ENCODE results near the gene PIK3R5.
"Not testable (repeated sequence)": the region's sequence is repeated elsewhere in the genome, so short reads cannot be mapped to it uniquely, and the experiment has no call there.

Gene PIK3R5

DNA sequence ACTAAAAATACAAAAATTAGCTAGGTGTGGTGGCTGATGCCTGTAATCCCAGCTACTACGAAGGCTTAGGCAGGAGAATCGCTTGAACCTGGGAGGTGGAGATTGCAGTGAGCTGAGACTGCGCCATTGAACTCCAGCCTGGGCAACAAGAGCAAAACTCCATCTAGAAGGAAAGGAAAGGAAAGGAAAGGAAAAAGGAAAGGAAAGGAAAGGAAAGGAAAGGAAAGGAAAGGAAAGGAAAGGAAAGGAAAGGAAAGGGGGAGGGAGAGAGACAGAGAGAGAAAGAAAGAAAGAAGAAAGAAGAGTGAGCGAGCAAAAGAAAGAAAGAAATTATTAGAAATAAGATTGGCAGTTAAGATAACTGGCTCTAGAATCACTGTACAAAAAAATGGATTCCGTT is 18.7 kb upstream of the PIK3R5 start:
- not testable (repeated sequence) for DNase-seq

DNA sequence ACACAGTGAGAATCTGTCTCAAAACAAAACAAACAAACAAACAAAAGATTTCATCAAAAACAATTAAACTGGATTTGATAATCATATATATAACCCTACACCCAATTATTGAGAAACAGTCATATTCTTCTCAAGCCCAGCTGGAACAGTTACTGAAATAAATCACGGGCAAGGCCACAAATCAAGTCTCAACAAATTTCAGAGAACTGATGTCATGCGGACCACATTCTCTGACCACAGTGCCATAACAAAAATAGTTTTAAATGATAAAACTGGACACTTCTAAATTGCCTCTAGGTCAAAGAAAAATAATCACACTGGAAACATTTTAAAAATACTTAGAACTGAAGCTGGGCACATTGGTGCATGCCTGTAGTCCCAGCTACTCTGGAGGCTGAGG is 15.9 kb upstream of the PIK3R5 start:
- no peak for DNase-seq

DNA sequence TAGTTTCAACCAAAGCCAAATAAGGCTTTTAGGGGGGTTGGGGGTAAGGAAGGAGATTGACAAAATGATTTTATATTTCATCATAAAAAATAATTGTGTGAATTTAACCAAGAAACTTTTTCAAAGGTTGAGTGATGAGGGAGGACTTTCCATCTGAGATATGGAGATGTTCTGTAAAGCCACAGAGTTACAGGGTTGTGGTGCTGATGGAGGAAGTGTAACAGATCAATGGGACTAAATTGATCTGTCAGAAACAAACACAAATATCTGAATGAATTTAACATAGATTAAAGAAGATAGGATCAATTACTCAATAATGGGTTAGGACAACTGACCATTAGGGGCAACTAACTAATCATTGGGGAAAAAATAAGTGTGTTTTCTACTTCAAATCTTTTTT is 14.2 kb upstream of the PIK3R5 start:
- DNase-seq, result no peak

DNA sequence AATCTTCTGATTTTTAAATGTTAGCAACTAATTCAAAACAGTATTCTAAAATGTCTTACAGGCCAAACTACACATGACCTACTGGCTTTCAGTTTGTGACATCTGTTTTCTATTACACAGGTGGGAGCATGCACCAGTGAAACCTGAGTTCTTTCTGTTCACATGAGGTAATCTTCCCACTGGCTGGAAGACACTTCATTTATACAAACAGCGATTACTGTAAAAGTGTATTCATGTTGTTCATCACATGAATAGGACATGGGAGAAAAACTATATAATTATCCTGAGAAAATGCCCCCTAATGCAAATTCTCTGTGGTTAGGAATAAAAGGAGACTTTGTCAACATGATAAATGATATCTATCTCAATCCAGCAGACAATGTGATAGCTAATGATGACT is 11.1 kb upstream of the PIK3R5 start:
- no peak for DNase-seq

DNA sequence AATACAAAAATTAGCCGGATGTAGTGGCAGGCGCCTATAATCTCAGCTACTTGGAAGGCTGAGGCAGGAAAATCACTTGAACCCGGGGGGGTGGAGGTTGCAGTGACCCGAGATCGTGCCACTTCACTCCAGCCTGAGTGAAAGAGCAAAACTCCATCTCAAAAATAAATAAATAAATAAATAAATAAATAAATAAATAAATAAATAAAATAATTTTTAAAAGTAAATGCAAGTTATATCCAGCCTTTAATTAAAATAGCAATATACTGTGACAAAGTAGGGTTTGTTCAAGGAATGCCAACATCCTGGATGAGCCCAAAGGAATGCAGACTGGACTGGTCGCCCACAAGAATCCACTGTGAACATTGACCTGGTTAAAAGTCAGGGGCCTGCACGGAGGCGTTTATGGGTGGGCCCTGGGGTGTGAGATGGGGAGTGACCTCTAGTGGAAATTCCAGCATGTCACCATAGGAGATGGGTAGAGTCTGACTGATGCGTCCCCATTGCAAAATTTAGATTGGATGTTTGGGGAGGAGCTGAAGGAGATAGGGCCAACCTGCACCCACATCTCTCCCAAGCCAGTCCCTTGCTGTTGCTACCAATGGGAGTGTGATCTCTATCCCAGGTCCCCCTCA is 9.7 kb upstream of the PIK3R5 start:
- DNase-seq, result no peak

DNA sequence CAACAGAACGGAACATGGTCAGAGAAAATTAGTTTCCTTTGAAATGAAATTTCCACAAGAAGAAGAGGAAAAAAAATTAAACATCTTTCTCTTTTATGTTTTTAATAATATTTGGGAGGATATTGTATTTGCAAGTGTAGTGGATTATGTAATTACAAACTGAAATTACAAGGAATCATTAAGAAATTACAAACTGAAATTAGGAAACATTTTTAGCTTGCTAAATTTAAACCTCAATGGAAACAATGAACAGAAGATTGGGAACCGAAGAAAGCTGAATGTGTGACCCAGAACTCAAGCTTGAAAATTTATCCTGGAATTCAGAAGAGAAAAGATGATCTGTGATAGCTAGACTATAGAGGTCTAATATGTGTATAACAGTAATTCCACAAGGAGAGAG is 4.4 kb upstream of the PIK3R5 start:
- DNase-seq, result no peak

DNA sequence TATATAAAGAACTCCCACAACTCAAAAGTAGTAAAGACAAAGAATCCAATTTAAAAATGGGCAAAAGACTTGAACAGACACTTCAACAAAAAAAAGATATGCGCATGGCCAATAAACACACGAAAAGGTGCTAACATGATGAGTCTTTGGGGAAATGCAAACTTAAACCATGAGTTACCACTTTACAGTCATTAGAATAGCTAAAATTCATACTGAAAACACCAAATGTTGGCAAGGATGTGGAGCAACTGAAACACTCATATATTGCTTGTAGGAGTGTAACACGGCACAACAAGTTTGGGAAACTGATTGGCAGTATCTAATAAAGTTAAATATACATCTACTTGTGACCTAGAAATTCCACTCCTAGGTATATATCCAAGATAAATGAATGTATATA is 3.0 kb upstream of the PIK3R5 start:
- DNase-seq, result no peak

DNA sequence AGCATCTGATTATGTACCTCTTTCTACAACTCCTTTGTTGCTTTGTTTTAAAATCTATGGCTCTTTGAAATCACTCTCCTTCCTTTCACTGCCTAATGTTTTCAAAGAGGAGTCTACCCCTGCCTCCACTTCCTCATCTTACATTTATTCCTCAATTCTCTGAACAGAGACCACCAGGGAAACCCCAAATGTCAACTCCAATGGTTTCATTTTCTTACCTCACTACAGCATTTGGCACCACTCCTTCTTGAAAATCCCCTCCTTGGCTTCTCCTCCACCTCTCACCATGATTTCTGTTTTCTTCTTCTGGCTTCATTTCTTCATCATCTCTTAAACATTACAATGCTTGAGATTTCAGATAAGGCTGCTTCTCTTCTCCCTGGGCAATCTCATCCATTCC is 2.4 kb upstream of the PIK3R5 start:
- DNase-seq, result no peak

DNA sequence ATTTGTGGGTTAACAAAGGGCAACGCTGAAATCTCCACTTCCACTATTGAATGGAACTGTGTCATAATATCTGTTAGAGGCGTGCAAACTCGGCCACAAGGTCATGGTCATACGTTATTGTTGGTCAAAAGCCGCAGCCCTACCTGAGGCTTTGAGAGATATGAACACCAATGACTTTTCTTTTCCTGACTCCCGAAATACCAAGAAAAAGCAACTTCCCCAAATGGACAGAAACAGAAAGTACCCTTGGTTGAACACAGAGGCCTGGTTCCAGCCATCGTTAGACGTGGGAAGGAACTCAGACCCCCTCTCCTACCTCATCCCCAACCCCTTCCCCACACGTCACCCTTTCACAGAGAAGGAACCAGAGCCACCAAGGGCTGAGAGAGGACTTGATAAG is 1.4 kb upstream of the PIK3R5 start:
- no peak for DNase-seq

DNA sequence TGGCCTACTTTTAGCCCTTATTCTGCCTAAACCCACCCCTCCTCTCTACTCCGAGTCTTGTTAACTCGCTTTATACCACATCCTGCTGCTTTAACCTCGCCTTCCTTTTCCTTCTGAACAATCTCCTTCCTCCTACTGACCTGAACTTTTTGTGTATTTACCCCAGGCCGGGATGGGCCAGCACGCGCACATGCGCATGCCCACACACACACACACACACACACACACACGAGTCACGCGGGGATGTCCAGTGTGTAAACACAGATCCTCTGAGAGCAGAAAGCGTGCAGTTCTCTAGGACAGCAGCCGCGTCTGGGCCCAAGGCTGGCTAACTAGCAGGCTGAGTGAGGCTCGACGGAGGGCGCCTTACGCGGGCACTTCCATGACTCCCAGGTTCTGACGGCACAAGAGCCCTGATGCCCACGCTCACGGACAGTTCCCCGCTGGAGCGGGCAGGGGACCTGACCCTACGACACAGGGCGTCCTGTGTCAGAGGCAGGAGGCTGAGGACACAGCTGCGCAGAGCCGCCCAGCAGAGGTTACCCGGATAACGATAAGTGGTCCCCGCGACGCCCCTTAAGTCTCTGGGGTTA is 610 bp downstream of the PIK3R5 start:
- no peak for DNase-seq

DNA sequence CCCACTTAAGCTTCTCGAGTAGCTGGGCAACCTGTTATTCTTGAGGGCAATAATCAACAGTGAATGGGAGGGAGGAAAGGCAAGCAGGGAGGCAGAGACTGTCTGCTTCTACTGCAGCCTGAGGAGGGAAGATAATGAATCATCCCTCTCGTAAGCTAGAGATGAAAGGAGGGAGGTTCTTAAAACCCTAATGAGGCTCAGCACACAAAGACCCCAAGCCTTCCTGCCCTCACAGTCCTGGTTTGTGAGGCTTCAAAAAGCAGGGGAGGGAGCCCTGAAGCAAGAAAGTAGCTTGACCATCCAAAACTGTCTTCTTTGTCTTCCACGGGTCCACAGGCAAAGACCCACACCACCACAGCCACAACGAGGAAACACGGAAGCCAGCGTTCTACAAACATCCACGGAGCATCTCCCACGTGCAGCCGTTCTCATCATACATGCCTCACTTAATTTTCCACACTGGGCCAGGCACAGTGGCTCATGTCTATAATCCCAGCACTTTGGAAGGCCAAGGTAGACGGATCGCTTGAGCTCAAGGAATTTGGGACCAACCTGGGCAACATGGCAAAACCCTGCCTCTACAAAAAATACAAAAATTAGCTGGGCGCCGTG is 1.8 kb downstream of the PIK3R5 start:
- no peak for DNase-seq

DNA sequence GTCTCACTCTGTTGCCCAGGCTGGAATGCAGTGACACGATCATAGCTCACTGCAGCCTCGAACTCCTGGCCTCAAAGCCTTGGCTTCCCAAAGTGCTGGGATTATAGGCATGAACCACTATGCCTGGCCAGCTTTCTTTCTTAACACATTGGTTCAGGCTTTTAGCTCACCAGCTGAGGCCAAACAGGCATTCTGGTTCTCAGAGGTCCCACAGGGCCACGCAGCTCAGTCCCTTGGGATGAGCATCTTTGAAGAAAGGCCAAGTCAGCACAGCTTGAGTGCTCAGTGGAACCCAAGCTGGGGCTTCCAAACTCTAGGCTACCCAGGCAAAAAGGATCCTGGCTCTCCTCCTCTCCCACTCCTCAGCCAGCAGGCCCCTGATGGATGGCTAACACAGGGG is 2.5 kb downstream of the PIK3R5 start:
- DNase-seq, result no peak

DNA sequence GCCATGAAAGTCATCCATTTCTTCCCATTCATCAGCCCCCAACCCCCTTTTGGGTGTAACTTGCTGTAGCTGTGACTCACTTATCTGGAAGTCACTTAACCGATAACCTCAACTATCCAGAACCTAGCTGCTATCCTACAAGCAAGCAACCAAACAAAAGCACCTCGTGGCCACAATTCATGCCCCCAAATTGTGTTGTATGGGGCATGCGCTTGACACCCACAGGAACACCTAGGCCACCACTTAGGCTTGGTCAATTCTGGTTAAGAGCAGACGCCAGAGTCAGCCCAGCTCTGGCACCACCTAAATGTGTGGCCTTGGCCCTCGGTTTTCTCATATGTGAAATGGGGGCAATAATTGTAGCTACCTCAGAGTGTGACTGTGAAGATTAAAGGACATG is 3.7 kb downstream of the PIK3R5 start:
- DNase-seq, result no peak

DNA sequence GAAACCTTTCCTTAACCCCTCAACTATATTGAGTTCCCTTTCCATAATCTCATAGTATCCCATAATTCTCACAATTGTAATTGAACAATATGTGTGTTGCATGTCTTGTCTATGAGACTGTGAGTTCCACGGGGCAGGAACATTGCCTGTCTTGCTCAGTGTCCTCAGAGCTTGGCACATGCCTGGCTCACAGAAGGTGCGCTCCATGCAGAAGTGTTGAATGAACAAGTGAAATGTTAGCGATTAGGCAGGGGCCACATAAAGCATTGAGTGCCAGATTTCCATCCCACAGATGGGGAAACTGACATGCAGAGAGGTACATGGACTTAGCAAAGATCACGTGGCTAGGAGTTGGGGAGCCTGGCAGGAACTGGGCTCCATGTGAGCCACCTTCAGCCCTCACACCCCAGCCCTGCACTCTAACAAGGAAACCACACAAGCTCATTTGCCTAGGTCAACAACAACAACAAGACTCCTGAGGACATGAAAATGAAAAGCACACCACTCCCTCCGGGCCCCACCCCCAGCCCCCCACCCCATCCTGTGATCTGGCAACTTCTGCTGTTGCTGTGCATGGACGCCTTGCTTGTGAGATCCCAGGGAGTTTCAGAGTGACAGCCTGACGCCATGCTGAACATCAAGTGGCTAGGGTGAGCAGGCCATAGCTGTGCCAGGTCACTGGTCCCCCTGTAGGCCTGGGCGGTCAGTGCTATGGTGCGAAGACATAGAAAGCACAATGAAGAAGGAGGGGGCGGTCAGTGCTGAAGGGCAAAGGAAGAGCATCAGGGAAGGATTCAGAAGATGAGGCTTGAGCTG is 5.0 kb downstream of the PIK3R5 start:
- no peak for DNase-seq

DNA sequence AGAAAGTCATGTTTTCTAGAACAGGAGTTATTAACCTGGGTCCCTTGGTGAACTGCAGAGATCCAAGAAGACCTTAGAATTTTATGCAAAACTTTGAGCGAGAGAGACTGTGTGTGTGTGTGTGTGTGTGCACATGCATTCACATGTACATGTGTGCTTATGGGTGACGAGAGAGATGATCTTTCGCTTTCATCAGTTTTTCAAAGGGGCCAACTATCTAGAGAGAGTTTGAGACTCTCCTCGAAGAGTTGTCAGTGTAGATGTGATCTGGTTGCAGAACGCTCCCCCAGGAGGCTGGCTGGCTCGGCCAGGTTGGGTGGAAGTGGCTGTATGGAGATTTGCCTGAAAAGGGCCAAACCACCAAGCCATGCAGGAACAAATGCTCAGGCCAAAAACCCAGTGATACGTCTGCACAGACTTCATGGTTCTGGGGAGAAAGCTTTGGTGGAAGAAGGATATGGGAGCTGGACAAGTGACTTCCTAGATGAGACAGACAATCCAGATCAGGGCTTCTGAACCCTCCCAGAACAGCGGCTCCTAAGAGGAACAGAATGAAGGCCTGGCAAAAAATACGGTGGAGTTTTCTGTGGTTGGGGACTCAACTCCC is 6.1 kb downstream of the PIK3R5 start:
- DNase-seq, result no peak

DNA sequence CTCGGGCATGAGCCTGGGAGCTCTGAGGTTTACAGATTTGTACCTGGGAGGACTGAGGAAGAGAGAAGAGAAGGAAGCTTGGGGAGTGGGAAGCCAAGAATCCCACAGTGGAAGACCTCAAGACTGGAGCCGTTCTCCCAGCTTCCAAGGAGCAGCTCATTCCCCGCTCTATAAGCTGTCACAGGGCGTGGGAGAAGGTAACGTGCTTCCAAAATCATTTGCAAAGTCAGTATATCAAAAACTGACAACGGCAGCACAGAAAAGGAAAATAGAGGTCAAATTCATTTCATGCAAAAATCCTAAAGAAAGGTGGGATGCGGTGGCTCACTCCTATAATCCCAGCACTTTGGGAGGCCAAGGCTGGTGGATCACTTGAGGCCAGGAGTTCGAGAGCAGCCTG is 7.8 kb downstream of the PIK3R5 start:
- no peak for DNase-seq

DNA sequence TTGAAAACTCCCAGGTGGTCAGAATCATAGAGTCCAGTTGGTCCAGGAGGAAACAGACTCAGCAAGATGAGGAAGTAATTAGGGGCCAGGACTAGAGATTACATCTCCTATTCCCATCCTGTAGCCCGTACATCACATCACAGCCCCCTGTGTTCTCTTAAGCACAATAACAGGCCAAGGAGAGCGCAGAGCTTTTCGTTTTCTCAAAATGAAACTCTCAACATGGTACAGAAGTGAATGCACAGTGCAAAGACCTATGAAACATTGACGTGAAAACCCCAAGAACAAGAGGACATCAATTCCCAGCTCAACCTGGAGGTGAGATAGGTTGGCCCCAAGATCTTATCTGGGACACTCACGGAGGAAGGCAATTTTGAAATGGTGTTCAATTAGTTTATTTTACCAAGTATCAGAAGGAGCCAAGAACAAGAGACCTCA is 9.0 kb downstream of the PIK3R5 start:
- DNase-seq, result no peak

DNA sequence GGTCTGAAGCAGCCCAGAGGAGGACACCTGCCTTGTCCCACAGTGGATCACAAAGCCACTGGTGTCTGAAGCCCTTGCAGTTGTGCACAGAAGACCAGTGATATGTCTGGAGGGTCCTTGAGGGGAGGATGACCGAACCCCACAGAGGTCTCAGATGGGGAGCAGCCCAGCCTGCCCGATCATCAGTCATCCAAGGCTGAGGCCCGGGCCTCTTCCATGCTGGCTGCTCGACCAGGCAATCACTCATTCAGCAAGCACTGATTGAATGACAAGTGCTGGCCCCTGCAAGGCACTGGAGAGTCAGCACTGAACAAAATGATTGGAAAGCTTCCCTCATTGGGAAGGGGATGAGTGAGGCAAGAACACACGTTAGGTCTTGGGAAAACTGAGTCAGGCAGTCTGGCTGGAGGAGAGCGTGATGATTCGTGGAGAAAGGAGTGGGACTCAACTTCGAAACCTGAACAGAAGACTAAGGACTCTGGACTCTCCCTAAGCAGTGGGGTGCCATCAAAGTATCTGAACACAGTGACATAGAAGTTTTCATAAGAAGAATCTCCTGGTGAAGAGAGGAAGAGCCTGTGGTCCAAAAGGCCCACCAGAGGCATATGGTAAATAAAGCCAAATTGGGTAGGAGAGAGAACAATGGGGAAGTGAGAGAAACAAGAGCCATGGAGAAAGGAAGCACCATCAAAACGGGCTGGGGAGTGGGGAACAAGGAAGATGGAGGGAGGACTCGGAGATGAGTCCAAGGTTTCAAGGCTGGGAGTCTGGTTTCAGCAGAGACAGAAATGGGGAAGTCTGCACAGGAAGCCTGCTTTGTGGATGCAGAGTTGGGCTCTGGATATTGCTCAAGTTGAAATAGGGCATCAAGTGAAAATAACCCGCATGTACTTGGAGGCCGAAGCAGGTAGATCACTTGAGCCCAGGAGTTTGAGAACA is 10.2 kb downstream of the PIK3R5 start:
- DNase-seq, result no peak

DNA sequence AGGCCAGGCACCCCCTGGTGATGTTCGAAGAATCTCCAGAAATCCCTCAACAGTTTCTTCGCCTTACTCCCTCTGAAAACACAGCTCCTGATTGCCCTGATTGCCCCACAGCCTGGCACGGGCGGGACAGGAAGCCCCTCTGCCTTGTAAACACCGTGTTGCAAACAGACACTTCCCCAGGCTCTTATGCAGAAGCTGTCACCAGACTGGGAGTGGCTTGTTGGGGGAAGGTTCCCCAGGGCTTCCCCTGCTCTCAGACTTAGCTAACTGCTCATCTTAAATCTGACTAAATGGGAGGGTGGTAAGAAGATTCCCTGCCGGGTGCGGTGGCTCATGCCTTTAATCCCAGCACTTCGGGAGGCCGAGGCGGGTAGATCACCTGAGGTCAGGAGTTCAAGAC is 11.2 kb downstream of the PIK3R5 start:
- peak; percentile 66 for DNase-seq

DNA sequence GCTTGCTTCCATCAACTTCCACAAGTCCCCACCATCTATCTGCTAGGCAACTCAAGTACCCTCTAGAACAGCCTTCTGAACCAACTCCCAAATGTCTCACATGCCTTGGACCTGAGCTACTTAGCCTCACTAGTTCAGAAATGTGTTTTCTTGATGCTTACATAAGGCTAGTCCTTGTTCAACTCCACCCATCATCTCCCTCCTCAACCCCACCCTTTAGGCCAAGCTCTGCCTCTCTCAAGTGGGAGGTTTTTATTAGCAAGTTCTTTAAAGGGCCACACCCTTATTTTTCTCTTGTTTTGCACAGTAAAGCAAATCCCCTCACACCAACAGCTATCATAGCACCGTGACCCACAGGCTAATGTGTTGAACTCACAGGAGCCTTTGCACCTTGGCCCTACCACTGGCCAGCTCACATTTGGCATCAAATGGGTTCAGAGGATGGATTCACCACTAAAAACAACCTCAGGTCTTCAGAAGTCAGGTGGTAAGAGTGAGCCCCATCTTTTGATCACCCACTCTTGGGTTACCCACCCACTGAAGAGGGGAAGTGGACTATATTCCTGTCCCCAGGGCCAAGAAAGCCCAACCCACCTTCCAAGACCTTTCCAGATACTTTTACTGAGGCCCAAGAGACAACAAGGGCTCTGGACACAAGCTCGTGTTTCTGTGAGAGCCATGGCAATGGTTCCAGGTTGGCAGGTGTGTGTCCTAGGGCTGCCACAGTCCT is 12.2 kb downstream of the PIK3R5 start:
- DNase-seq, result no peak

DNA sequence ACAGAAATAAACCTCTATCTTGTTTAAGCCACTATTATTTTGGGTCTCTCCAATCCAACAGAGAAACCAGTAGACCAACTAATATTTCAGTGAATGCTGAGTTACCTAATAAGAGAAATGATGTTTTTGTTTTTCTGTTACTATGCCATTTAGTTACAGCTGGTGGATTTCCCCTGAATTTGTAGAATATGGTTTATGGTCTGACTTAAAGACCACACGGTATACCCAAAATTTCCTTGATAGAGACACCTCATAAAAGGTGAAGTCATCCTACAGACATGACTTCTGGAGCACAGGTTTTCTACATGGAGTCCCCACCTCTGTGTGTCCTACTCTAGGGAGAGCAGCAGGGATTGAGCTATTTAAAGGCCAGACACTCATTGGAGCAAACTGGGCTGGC is 13.3 kb downstream of the PIK3R5 start:
- no peak for DNase-seq

DNA sequence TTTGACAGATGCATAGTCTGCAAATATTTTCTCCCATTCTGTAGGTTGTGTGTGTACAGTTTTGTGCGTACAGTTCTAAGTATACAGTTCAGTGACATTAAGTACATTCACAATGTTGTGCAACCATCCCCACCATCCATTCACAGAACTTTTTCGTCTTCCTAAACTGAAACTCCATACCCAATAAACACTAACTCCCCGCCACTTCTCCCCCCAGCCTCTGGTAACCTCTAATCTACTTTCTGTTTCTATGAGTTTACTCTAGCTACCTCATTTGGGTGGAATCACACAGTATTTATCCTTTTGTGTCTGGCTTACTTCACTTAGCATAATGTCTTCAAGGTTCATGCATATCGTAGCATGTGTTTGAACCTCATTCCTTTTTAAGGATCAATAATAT is 14.3 kb downstream of the PIK3R5 start:
- no peak for DNase-seq
